Stimulated activated naive CD8-positive, alpha-beta T cell treated with anti-CD3 and anti-CD28 coated beads, Interleukin-15, amount 100 ng/mL, for 72 hours (primary cell): ENCODE results near the gene MAJIN.
"Not testable (repeated sequence)": the region's sequence is repeated elsewhere in the genome, so short reads cannot be mapped to it uniquely, and the experiment has no call there.

Source experiments
- ATAC-seq: fragments of 150-1000 bp; cut with Tn5 transposase; 2 replicates; pipeline ENCODE4 v1.10.0; 2021; ENCODE audit warnings: mild to moderate bottlenecking, moderate library complexity
- DNase-seq, 2 donors: peaks; one replicate each; pipeline ENCODE4 v3.0.0; 2021 to 2022
- H3K27ac Mint-ChIP-seq, 2 donors: one replicate each; pipeline ENCODE4 v1.8.0; 2022; ENCODE audit warnings: mild to moderate bottlenecking in 2 of 2, mixed read lengths in 2 of 2, moderate library complexity in 2 of 2
- H3K27me3 Mint-ChIP-seq: one replicate; pipeline ENCODE4 v1.8.0; 2022; ENCODE audit warnings: mixed read lengths
- H3K4me1 Mint-ChIP-seq: one replicate; pipeline ENCODE4 v1.8.0; 2022; ENCODE audit warnings: mild to moderate bottlenecking, mixed read lengths
- H3K4me3 Mint-ChIP-seq, 2 donors: one replicate each; pipeline ENCODE4 v1.8.0; 2022; ENCODE audit warnings: mild to moderate bottlenecking in 2 of 2, mixed read lengths in 2 of 2, moderate library complexity in 1 of 2
- H3K9me3 Mint-ChIP-seq, 2 donors: one replicate each; pipeline ENCODE4 v1.8.0; 2022; ENCODE audit warnings: mixed read lengths in 2 of 2

MAJIN gene

GRCh38 chr11:64998690-64999431 lies 27.0 kb upstream of the MAJIN start:
- DNase-seq: no peak
- peaks cover 24% of the 10 kb centered on the region for H3K27me3 Mint-ChIP-seq
- H3K9me3 Mint-ChIP-seq: no peaks in the 10 kb centered on the region
- peak overlapping the region; percentile 59 to 74 for H3K4me3 Mint-ChIP-seq
- no peak for ATAC-seq
- peak overlapping the region; percentile 69 to 92 for H3K27ac Mint-ChIP-seq
- peaks cover 25% of the 10 kb centered on the region for H3K4me1 Mint-ChIP-seq

DNA sequence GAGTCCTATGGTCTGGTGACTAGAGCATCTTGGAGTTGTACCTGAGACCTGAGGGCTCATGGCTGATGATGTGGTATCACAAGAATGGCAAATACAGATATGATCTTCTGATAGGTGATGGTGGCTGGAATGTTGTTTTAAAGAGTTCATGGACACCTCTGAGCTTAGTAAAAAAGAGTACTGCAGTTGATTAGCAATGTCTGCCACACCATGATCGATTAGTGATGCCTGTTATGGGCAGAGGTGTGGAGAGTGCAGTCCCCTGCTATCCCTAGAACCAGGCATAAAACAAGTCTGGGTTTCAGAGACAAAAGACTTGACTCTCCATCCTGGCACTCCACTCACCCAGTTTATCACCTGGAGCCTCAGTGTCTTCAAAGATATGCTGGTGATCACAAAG lies 26.2 kb upstream of the MAJIN start:
- H3K27ac Mint-ChIP-seq: peak overlapping the region; percentile 69 to 81
- H3K9me3 Mint-ChIP-seq: no peaks in the 10 kb centered on the region
- ATAC-seq: peak; percentile 69
- H3K4me3 Mint-ChIP-seq: peak overlapping the region; percentile 59 to 74
- peaks cover 25% of the 10 kb centered on the region for H3K4me1 Mint-ChIP-seq
- no peak for DNase-seq
- peaks cover 25% of the 10 kb centered on the region for H3K27me3 Mint-ChIP-seq

DNA sequence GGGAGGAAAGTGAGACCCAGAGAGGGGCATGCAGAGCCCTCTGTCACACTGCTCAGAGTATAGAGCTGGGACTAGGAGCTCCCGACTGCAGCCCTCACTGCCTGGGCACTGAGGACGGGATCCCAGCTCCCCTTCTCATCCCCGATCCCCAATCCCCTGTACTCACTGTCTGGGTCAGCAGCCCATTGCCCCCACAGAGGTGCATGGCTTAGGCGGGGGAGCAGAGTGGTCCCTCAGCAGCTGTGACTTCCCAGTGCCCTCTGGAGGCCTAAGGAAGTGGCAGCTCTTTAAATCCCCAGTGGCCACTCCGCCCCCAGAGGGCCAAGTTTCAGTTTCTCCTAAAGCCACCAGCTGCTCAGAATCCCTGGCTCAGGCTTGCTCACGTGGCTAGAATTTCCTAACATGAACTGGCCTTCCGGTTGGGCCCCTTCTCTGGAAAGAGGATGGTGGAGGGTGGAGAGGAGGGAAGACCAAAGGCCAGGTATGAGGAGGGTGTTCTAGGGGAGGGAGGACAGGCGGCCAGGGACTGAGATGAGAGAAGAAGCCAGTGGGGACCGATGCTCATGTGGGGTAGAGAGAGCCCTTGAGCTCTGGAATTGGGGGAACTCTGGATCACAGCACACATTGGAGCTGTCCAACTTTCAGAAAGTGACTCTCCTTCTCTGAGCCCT lies 24.9 kb upstream of the MAJIN start, which contains the start of gene BATF2:
Gene BATF2 (minus strand): TSS at position 262 of the 671 bp plus-strand sequence. CDS start 57 bp downstream, at position 205.
- Mint-ChIP-seq H3K27ac (no peak within 1 kb of the TSS), H3K4me3 (no peak within 1 kb of the TSS)
- DNase-seq: no peak

DNA sequence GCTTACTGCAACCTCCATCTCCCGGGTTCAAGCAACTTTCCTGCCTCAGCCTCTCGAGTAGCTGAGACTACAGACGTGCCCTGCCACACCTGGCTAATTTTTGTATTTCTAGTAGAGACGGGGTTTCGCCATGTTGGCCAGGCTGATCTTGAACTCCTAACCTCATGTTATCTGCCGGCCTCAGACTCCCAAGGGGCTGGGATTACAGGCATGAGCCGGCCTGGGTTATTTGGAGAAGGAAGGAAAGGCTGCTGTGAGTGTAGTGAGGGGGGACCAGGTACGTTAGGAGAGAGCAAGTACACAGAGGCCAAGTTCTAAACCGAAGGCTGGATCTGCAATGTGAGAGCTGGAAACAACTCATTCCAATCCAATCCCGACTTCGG lies 24.4 kb upstream of the MAJIN start:
- Mint-ChIP-seq H3K27ac (no peak overlapping the region), H3K9me3 (no peaks in the 10 kb centered on the region), H3K4me1 (peaks cover 25% of the 10 kb centered on the region), H3K27me3 (peaks cover 33% of the 10 kb centered on the region), H3K4me3 (no peak overlapping the region)
- ATAC-seq (no peak), DNase-seq (no peak)

More for the DNA sequence above, 24.9 kb upstream of the MAJIN start, which contains the start of gene BATF2:
- H3K9me3 Mint-ChIP-seq: no peaks in the 10 kb centered on the region
- peak; percentile 46 for ATAC-seq
- peaks cover 33% of the 10 kb centered on the region for H3K27me3 Mint-ChIP-seq
- H3K4me1 Mint-ChIP-seq: peaks cover 25% of the 10 kb centered on the region

- no peak overlapping the region for H3K27ac Mint-ChIP-seq
- no peak for DNase-seq
- H3K9me3 Mint-ChIP-seq: no peaks in the 10 kb centered on the region
- no peak for ATAC-seq
- peaks cover 37% of the 10 kb centered on the region for H3K4me1 Mint-ChIP-seq
- no peak overlapping the region for H3K4me3 Mint-ChIP-seq
- H3K27me3 Mint-ChIP-seq: peaks cover 33% of the 10 kb centered on the region
These were observed 22.4 kb upstream of the MAJIN start for GRCh38 chr11:64994318-64994717.

DNA sequence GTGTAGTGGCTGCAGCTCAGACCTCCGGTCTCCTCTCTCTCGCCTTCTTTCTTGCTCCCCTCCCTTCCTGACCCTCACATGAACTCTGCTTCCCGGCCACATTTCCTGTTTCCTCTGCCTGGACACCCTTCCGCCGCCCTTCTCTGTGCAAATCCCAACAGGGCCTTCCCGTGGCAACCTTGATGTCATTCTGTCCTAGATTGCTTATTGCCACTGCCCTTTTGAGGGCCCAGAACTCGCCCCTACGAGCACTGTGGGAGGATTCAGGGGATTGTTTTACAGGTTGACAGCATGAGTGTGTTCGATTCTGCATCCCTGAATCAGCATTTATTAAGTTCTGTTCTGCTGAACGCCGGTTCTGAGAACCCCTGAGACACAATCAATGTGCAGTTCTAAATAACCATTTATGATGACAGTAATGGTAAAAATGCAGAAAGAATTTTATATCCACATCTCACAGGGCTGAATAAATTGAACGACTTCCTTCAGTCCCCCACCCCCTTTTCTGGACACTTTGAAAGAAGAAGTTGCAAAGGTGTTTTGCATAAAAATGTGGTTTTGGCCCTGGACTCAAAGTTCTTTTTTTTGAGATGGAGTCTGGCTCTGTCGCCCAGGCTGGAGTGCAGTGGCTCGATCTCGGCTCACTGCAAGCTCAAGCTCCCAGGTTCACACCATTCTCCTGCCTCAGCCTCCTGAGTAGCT lies 18.5 kb upstream of the MAJIN start:
- Mint-ChIP-seq H3K27ac (peak overlapping the region; percentile 8 to 83), H3K4me1 (peaks cover 11% of the 10 kb centered on the region), H3K9me3 (no peaks in the 10 kb centered on the region), H3K27me3 (peaks cover 23% of the 10 kb centered on the region), H3K4me3 (peak overlapping the region in 1 of 2 donors; percentile 1)
- DNase-seq (no peak), ATAC-seq (no peak)

DNA sequence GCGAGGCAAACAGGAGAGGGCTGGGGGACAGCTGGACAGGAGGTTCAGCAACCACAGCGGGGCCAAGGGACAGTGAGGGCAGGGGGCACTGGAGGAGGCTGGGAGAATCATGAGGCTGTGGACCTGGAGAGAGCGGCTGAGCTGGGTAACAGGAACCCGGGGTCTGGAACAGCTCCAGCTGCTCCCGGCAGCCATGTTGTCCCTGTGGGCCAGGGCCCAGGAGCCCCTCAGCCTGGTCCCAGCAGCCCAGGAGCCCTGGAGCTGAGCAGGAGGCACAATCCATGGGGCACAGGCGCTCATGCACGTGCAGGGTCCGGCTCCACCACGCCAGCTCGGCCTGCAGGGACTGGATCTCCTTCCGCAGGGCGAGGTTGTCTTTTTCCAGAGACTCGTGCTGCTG lies 17.5 kb upstream of the MAJIN start:
- ATAC-seq (no peak), DNase-seq (no peak)
- Mint-ChIP-seq H3K27ac (no peak overlapping the region), H3K4me1 (peaks cover 11% of the 10 kb centered on the region), H3K4me3 (no peak overlapping the region), H3K27me3 (peaks cover 14% of the 10 kb centered on the region), H3K9me3 (no peaks in the 10 kb centered on the region)

DNA sequence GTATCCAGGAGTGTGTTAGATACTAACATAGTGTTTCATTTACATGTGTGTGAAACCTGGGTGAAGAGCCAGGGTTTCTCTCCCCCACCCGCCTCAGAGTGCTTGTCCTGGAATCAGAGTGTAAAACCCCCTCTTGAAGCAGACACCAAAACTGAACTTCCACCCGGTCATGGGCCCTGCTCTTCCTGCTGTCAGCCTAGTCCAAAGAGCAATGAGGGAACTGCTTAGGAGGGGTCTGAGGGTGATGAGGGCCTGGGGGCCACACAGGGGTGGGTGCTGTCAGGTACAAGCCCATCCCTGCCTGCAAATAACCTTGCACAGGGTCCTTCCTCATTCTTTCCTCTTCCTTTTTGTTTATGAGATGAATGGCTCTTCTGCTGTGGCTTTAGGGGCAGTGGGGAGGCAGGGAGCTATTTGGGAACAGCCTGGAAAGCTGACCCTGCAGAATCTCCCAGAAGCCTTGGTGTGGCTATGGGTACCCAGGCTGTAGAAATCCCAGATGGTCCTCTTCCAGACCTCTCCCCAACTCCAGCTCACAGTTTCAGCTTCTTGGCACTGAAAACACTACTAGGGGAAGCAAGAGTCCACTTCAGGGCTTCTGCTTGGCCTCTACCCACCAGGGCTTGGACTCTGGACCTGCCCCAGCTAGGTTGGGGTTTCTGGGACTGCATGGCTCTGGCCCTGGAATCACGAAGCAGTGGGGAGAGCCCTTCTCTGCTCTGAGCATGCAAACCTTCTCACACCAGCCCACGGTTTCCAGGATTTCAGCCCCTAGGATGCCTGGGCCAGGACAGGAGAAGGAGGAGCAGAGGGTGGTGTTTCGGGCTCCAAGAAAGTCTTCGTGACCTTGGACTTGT lies 16.3 kb upstream of the MAJIN start:
- H3K27me3 Mint-ChIP-seq: peaks cover 8% of the 10 kb centered on the region
- H3K9me3 Mint-ChIP-seq: no peaks in the 10 kb centered on the region
- H3K4me3 Mint-ChIP-seq: no peak overlapping the region
- DNase-seq (no peak), ATAC-seq (no peak)
- H3K27ac Mint-ChIP-seq: no peak overlapping the region
- peaks cover 11% of the 10 kb centered on the region for H3K4me1 Mint-ChIP-seq

DNA sequence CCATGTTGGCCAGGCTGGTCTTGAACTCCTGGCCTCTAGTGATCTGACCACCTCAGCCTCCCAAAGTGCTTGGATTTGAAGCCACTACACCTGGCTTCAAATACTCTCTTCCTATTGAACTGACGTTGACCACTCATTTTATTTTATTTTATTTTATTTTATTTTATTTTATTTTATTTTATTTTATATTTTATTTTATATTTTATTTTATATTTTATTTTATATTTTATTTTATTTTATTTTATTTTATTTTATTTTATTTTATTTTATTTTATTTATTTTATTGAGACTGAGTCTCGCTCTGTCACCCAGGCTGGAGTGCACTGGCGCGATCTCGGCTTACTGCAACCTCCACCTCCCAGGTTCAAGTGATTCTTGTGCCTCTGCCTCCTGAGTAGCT lies 11.4 kb upstream of the MAJIN start:
- ATAC-seq, H3K4me3 Mint-ChIP-seq, DNase-seq, H3K9me3 Mint-ChIP-seq, H3K4me1 Mint-ChIP-seq, H3K27ac Mint-ChIP-seq: not testable (repeated sequence)
- H3K27me3 Mint-ChIP-seq: peaks cover 11% of the 10 kb centered on the region

DNA sequence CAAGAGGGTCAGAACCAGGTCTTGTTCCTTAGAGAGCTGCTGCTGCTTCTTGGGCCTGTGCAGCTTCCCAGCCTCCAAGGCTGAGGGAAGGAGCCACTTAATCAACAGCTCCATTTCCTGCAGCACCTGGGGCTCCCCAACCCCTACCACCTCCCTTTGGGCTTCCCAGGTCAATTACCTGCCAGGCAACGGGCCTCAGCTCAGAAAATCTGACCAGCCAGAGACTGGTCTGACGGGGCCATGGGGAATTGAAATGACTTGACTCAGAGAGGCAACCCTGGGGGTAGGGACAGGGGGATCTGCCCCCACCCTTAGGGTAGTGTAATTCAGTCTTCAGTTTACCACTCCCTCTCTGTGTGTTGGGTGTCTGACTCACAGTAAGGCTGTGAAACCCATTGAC lies 4.7 kb upstream of the MAJIN start:
- H3K4me1 Mint-ChIP-seq: peaks cover 26% of the 10 kb centered on the region
- H3K4me3 Mint-ChIP-seq: no peak overlapping the region
- peaks cover 10% of the 10 kb centered on the region for H3K27me3 Mint-ChIP-seq
- DNase-seq: no peak
- H3K9me3 Mint-ChIP-seq: no peaks in the 10 kb centered on the region
- no peak overlapping the region for H3K27ac Mint-ChIP-seq
- peak; percentile 45 for ATAC-seq

DNA sequence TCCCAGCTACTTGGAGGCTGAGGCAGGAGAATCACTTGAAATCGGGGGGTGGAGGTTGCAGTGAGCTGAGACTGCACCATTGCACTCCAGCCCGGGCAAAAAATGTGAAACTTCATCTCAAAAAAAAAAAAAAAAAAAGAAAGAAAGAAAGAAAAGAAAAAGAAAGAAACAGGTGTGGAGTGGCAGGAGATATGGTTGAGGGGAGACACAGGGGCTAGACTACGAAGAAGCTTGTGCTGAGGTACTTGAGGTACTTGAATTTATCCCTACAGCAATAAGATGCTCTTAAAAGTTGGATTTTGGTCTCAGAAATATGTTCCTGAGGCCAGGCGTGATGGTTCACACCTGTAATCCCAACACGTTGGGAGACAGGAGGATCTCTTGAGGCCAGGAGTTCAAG lies 2.2 kb upstream of the MAJIN start:
- H3K27ac Mint-ChIP-seq: no peak overlapping the region

DNA sequence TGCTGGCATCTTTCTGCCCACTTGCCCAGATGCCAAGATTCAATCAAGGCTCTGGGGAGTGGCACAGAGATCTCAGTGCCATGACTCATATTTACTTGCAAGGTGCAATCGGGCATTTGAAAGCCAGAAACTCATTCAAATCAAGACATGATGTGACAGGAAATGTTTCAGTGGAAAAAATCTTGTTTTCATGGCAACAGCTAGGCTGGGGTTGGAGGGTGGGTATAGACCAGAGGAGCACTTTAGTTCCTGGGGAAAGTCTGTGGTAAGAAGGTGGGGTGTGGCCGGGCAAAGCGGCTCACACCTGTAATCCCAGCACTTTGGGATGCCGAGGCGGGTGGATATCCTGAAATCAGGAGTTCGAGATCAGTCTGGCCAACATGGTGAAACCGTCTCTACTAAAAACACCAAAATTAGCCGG lies 1.2 kb downstream of the MAJIN start:
- peaks cover 59% of the 10 kb centered on the region for H3K4me1 Mint-ChIP-seq
- H3K9me3 Mint-ChIP-seq: no peaks in the 10 kb centered on the region
- peak overlapping the region; percentile 67 to 69 for H3K4me3 Mint-ChIP-seq
- ATAC-seq: peak; percentile 83
- H3K27me3 Mint-ChIP-seq: no peaks in the 10 kb centered on the region
- peak overlapping the region; percentile 90 to 97 for H3K27ac Mint-ChIP-seq
- peak; percentile 11 to 48 for DNase-seq

More for the DNA sequence above, 2.2 kb upstream of the MAJIN start:
- peaks cover 10% of the 10 kb centered on the region for H3K27me3 Mint-ChIP-seq
- ATAC-seq: no peak
- H3K4me3 Mint-ChIP-seq: no peak overlapping the region
- no peaks in the 10 kb centered on the region for H3K9me3 Mint-ChIP-seq
- DNase-seq: no peak
- peaks cover 51% of the 10 kb centered on the region for H3K4me1 Mint-ChIP-seq

- DNase-seq (no peak), ATAC-seq (no peak)
- Mint-ChIP-seq H3K27me3 (no peaks in the 10 kb centered on the region), H3K27ac (peak overlapping the region in 1 of 2 donors; percentile 81), H3K9me3 (no peaks in the 10 kb centered on the region), H3K4me1 (peaks cover 58% of the 10 kb centered on the region), H3K4me3 (no peak overlapping the region)
These were observed 2.7 kb downstream of the MAJIN start for GRCh38 chr11:64969209-64969608.

DNA sequence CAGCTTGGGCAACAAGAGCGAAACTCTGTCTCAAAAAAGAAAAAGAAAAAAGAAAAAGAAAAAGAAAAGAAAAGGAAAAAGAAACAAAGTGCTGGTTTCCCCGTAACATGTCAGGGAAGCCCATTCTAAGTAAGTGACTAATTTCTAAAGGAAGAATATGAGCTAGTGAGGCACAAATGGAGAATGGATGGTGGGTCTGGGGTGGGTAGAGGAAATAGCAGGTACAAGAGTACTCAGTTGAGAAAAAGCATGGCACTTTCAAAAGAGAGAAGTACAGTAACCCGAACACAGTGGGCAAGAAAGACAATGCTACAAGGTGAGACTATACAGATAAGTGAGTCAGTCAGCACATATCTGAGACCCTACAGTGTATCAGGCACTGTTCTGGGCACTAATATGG lies 4.5 kb downstream of the MAJIN start:
- ATAC-seq: peak; percentile 27
- Mint-ChIP-seq H3K27me3 (no peaks in the 10 kb centered on the region), H3K4me1 (peaks cover 55% of the 10 kb centered on the region), H3K9me3 (no peaks in the 10 kb centered on the region), H3K4me3 (no peak overlapping the region), H3K27ac (no peak overlapping the region)
- no peak for DNase-seq

DNA sequence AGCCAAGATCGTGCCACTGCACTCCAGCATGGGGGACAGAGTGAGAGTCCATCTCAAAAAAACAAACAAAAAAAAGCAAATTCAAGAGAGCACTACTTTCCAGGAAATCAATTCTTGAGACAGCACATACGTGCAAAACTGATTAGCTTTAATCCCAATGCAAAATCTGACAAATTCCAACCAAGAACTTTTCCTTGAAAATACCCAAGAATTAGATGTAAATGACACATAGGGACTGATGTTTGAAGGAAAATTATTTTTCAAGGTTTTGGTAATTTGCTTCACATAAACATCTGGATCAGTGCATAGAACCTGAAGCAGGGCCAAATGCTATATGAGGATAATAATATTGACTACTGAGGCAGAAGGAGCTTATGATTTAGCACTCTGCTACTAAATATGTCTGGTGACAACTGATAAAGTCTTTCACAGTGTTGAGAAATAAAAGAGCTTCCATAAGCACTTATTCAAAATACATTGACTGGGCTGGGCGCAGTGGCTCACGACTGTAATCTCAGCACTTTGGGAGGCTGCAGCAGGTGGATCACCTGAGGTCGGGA lies 8.8 kb downstream of the MAJIN start:
- Mint-ChIP-seq H3K4me1 (peaks cover 20% of the 10 kb centered on the region), H3K4me3 (no peak overlapping the region), H3K27me3 (no peaks in the 10 kb centered on the region), H3K9me3 (no peaks in the 10 kb centered on the region), H3K27ac (no peak overlapping the region)
- DNase-seq (no peak), ATAC-seq (no peak)
